Breast epithelium (tissue), 3 donors: Measurements from ENCODE around the gene MAN1B1.

Source experiments
- CTCF ChIP-seq, 3 donors: fragments of 450-650 bp; IDR thresholded peaks; one replicate each; pipeline ENCODE4 v1.5.1; 2016 to 2017; ENCODE audit warnings: antibody characterized with exemption in 3 of 3, mild to moderate bottlenecking in 3 of 3, moderate library complexity in 3 of 3
- POLR2A ChIP-seq: fragments of 450-650 bp; IDR thresholded peaks from one replicate; pipeline ENCODE4 v1.6.1; 2016; ENCODE audit warnings: antibody characterized with exemption, mild to moderate bottlenecking, moderate library complexity
- POLR2AphosphoS5 ChIP-seq, 3 donors: sonication (generic); formaldehyde crosslinking; IDR thresholded peaks; one replicate each; pipeline ENCODE4 v1.6.1; 2017; ENCODE audit warnings: antibody characterized with exemption in 3 of 3

- no peak for TF ChIP-seq CTCF (IDR thresholded peaks at IDR 0.05)
- no peak for TF ChIP-seq POLR2A
- TF ChIP-seq POLR2AphosphoS5 (IDR thresholded peaks at IDR 0.05) = peak in 2 of 3 donors; percentile 12 to 25
These were observed 32.5 kb upstream of the MAN1B1 start, which contains the start of gene ENTPD2 for GRCh38 chr9:137053944-137054931.
